Testis (tissue), 3 donors: ENCODE data around the gene ZCCHC14. TPM values are rescaled to one million over a fixed set of nuclear protein-coding genes. Genes with fewer than 3 reads are reported as not detected.

Experiments
- DNase-seq: peaks from one replicate; pipeline ENCODE4 v3.0.0-alpha.2; 2019
- H3K27ac ChIP-seq, 2 donors: fragments of 200-600 bp; sonication (generic); one replicate each; pipeline ENCODE4 v1.5.1; 2019
- H3K27me3 ChIP-seq: fragments of 200-600 bp; sonication (generic); one replicate; pipeline ENCODE4 v1.5.1; 2019
- H3K36me3 ChIP-seq: fragments of 200-600 bp; sonication (generic); one replicate; pipeline ENCODE4 v1.5.1; 2017; ENCODE audit warnings: low read depth; ENCODE audit errors: missing control alignments
- H3K4me1 ChIP-seq: fragments of 200-600 bp; sonication (generic); one replicate; pipeline ENCODE4 v1.5.1; 2019
- H3K4me3 ChIP-seq, 2 donors: fragments of 200-600 bp; sonication (generic); one replicate each; pipeline ENCODE4 v1.5.1; 2017 to 2019
- H3K9me3 ChIP-seq: fragments of 200-600 bp; sonication (generic); one replicate; pipeline ENCODE4 v1.5.1; 2017
- CTCF ChIP-seq, 3 experiments: fragments of 450-650 bp in 2 of 3; fragments of 200-600 bp in 1 of 3; sonication (generic) in 1 of 3; IDR thresholded peaks; one replicate each; pipeline ENCODE4 v1.5.1; 2016 to 2019; ENCODE audit warnings: antibody characterized with exemption in 3 of 3, mild to moderate bottlenecking in 2 of 3, moderate library complexity in 1 of 3
- POLR2A ChIP-seq: fragments of 450-650 bp; IDR thresholded peaks from one replicate; pipeline ENCODE4 v1.6.1; 2017; ENCODE audit warnings: antibody characterized with exemption, mild to moderate bottlenecking, moderate library complexity
- WGBS, 2 donors: methylation state at CpG; one replicate each; pipeline ENCODE4 v1.1.5; 2018; 5-methylcytosine and 5-hydroxymethylcytosine counted together
- intact Hi-C: fragments of 100-400 bp; cut with DNase I; formaldehyde crosslinking; loops from one replicate; pipeline ENCODE4 v1.15.1; 2023; ENCODE audit warnings: low total_unique reads
- polyA plus RNA-seq: library from polyadenylated mRNA; stranded (reverse); fragments of 350-450 nt; fragmentation: Illumina TruSeq; extraction: RNeasy Lipid Tissue Mini Kit (QIAGEN cat#74804); gene quantifications from one replicate; pipeline ENCODE4 v1.2.3, GENCODE V29; 2014; ENCODE audit warnings: low read depth, low replicate concordance; ENCODE audit not compliant: insufficient read depth
- total RNA-seq, 2 donors: library from RNA; depleted of rRNA; stranded (reverse); fragments of >200 nt; gene quantifications; one replicate each; pipeline ENCODE4 v1.2.3, GENCODE V29; 2016

The ZCCHC14 gene
- total and polyA plus RNA-seq, 3 donors from 2014 or later, result 82.3 to 130 (median 94.0) TPM

- WGBS, 2 donors, result 85 to 90% methylated on average over 18 of the region's 18 CpGs
- DNase-seq, result no peak
- intact Hi-C loops, result no loop called here
- H3K4me1 ChIP-seq, result no peaks in the 10 kb centered on the region
- H3K27ac ChIP-seq, result no peak overlapping the region
- H3K27me3 ChIP-seq, result no peaks in the 10 kb centered on the region
- no peaks in the 10 kb centered on the region for H3K9me3 ChIP-seq
- TF ChIP-seq POLR2A, result no peak
- TF ChIP-seq CTCF (IDR thresholded peaks at IDR 0.05), result no peak
- H3K4me3 ChIP-seq, result no peak overlapping the region
- H3K36me3 ChIP-seq, result no peaks in the 10 kb centered on the region
Measured at GRCh38 chr16:87451563-87452210, 41.1 kb downstream of the ZCCHC14 start.

- intact Hi-C loops, result no loop called here
- H3K27ac ChIP-seq, result no peak overlapping the region
- TF ChIP-seq POLR2A (no peak), CTCF (IDR thresholded peaks at IDR 0.05) (no peak)
- no peaks in the 10 kb centered on the region for H3K27me3 ChIP-seq
- no peaks in the 10 kb centered on the region for H3K4me1 ChIP-seq
- H3K36me3 ChIP-seq, result no peaks in the 10 kb centered on the region
- DNase-seq, result no peak
- H3K9me3 ChIP-seq, result no peaks in the 10 kb centered on the region
- H3K4me3 ChIP-seq, result no peak overlapping the region
- 90 to 95% methylated on average over 8 to 12 of the region's 12 CpGs for WGBS, 2 donors
Measured at GRCh38 chr16:87448866-87449265, 44.0 kb downstream of the ZCCHC14 start.

GRCh38 chr16:87447323-87447722 lies 45.5 kb downstream of the ZCCHC14 start:
- DNase-seq, result no peak
- WGBS, 2 donors, result 93 to 95% methylated on average over 6 of the region's 6 CpGs
- intact Hi-C loops, result no loop called here
- Histone ChIP-seq H3K9me3 (no peaks in the 10 kb centered on the region), H3K36me3 (no peaks in the 10 kb centered on the region), H3K4me3 (no peak overlapping the region), H3K27ac (no peak overlapping the region), H3K4me1 (no peaks in the 10 kb centered on the region), H3K27me3 (no peaks in the 10 kb centered on the region)
- TF ChIP-seq POLR2A (no peak), CTCF (IDR thresholded peaks at IDR 0.05) (no peak)

GRCh38 chr16:87446479-87446878 lies 46.3 kb downstream of the ZCCHC14 start:
- Histone ChIP-seq H3K36me3 (no peaks in the 10 kb centered on the region), H3K27me3 (no peaks in the 10 kb centered on the region), H3K4me1 (no peaks in the 10 kb centered on the region), H3K9me3 (no peaks in the 10 kb centered on the region), H3K27ac (no peak overlapping the region), H3K4me3 (no peak overlapping the region)
- no peak for TF ChIP-seq POLR2A
- no peak for TF ChIP-seq CTCF (IDR thresholded peaks at IDR 0.05)
- no peak for DNase-seq
- WGBS, 2 donors, result 91 to 95% methylated on average over 7 of the region's 7 CpGs
- intact Hi-C loops, result no loop called here

GRCh38 chr16:87445486-87445885 lies 47.3 kb downstream of the ZCCHC14 start:
- Histone ChIP-seq H3K27me3 (no peaks in the 10 kb centered on the region), H3K36me3 (no peaks in the 10 kb centered on the region)
- intact Hi-C loops, result no loop called here

More at GRCh38 chr16:87445486-87445885, 47.3 kb downstream of the ZCCHC14 start:
- no peak for DNase-seq
- no peak for TF ChIP-seq CTCF (IDR thresholded peaks at IDR 0.05)
- no peak for TF ChIP-seq POLR2A
- no peak overlapping the region for H3K27ac ChIP-seq
- no peaks in the 10 kb centered on the region for H3K4me1 ChIP-seq
- no peaks in the 10 kb centered on the region for H3K9me3 ChIP-seq
- H3K4me3 ChIP-seq, result no peak overlapping the region
- WGBS, 2 donors, result 97 to 100% methylated on average over 7 of the region's 7 CpGs
